ENCODE results near the gene PFKFB4.

The PFKFB4 gene

GRCh38 chr3:48548729-48549705, 7.6 kb downstream of the PFKFB4 start:
- DNase-seq (ENCODE audit: low read depth), result no peak
- H3K4me3 ChIP-seq (ENCODE audit: control insufficient read depth, low read depth, low read length), result no peak overlapping the region
- TF ChIP-seq CTCF (IDR thresholded peaks at IDR 0.05; ENCODE audit: control insufficient read depth, insufficient read depth, low read depth, low read length, missing control alignments), result peak; percentile 96

- no peak overlapping the region for H3K4me3 ChIP-seq (ENCODE audit: control insufficient read depth, low read depth, low read length)
- no peak for TF ChIP-seq CTCF (IDR thresholded peaks at IDR 0.05; ENCODE audit: control insufficient read depth, insufficient read depth, low read depth, low read length, missing control alignments)
- no peak for DNase-seq (ENCODE audit: low read depth)
Observed at GRCh38 chr3:48548126-48548525, 8.5 kb downstream of the PFKFB4 start.

- no peak overlapping the region for H3K4me3 ChIP-seq (ENCODE audit: control insufficient read depth, low read depth, low read length)
- DNase-seq (ENCODE audit: low read depth), result no peak
- TF ChIP-seq CTCF (IDR thresholded peaks at IDR 0.05; ENCODE audit: control insufficient read depth, insufficient read depth, low read depth, low read length, missing control alignments), result no peak
Observed at GRCh38 chr3:48546203-48546829, 10.3 kb downstream of the PFKFB4 start.

- no peak overlapping the region for H3K4me3 ChIP-seq (ENCODE audit: control insufficient read depth, low read depth, low read length)
- no peak for TF ChIP-seq CTCF (IDR thresholded peaks at IDR 0.05; ENCODE audit: control insufficient read depth, insufficient read depth, low read depth, low read length, missing control alignments)
- DNase-seq (ENCODE audit: low read depth), result no peak
Observed at GRCh38 chr3:48544141-48544540, 12.5 kb downstream of the PFKFB4 start.

GRCh38 chr3:48543271-48543866, 13.2 kb downstream of the PFKFB4 start:
- H3K4me3 ChIP-seq (ENCODE audit: control insufficient read depth, low read depth, low read length), result no peak overlapping the region
- TF ChIP-seq CTCF (IDR thresholded peaks at IDR 0.05; ENCODE audit: control insufficient read depth, insufficient read depth, low read depth, low read length, missing control alignments), result no peak
- no peak for DNase-seq (ENCODE audit: low read depth)

GRCh38 chr3:48538451-48538850, 18.2 kb downstream of the PFKFB4 start:
- no peak for DNase-seq (ENCODE audit: low read depth)
- H3K4me3 ChIP-seq (ENCODE audit: control insufficient read depth, low read depth, low read length), result no peak overlapping the region
- no peak for TF ChIP-seq CTCF (IDR thresholded peaks at IDR 0.05; ENCODE audit: control insufficient read depth, insufficient read depth, low read depth, low read length, missing control alignments)

Measured in AG09309 (cell line).